Endothelial cell of umbilical vein (primary cell): Measurements from ENCODE around the gene USHBP1. TPM values are rescaled to one million over a fixed set of nuclear protein-coding genes. Genes with fewer than 3 reads are reported as not detected.

Experiments used
- BruUV-seq: library from RNA; stranded (reverse); fragments of 400-500 nt; replicated peaks from 2 replicates; lab custom pipeline; 2021; lab: Mats Ljungman, UMichigan
- CTCF ChIA-PET: fragments of 300-600, 350-600 bp; sonication (Branson Sonifier 250); formaldehyde crosslinking; loops from one replicate; lab custom pipeline; 2021; ENCODE audit warnings: antibody characterized with exemption, inconsistent platforms; lab: Charles Lee
- POLR2A ChIA-PET: fragments of 300-600, 350-600 bp; sonication (Branson Sonifier 250); formaldehyde crosslinking; loops from one replicate; lab custom pipeline; 2021; ENCODE audit warnings: antibody characterized with exemption, inconsistent platforms; lab: Charles Lee
- DNase-seq: peaks from one replicate; pipeline ENCODE4 v3.0.0-alpha.2; 2011; ENCODE audit warnings: low read depth, low spot score
- FAIRE-seq: peaks from 2 replicates; lab custom pipeline; 2011; peaks lifted over from hg19 to GRCh38; lab: Jason Lieb, UNC
- H2AFZ ChIP-seq: 2 replicates; pipeline ENCODE4 v1.6.0; 2012; ENCODE audit warnings: low read depth, low read length, control low read depth, inconsistent platforms
- H3K27ac ChIP-seq: 2 replicates; pipeline ENCODE4 v1.5.1; 2011; ENCODE audit warnings: low read depth, mild to moderate bottlenecking, control low read depth, low read length, moderate library complexity; ENCODE audit not compliant: insufficient read depth
- H3K27me3 ChIP-seq, 2 experiments: 2 replicates each; pipeline versions ENCODE4 v1.6.0 to v1.6.1; 2011; ENCODE audit warnings: low read length in 2 of 2, mixed read lengths in 1 of 2; ENCODE audit not compliant: control insufficient read depth in 2 of 2, insufficient read depth in 2 of 2
- H3K36me3 ChIP-seq, 2 experiments: 2 replicates in 1 of 2; 3 replicates in 1 of 2; pipeline ENCODE4 v1.5.1; 2011; ENCODE audit warnings: low read length in 2 of 2, mild to moderate bottlenecking in 1 of 2, moderate library complexity in 1 of 2; ENCODE audit not compliant: control insufficient read depth in 2 of 2, insufficient read depth in 2 of 2; ENCODE audit errors: extremely low read depth in 1 of 2
- H3K4me1 ChIP-seq: 3 replicates; pipeline ENCODE4 v1.5.1; 2011; ENCODE audit warnings: mild to moderate bottlenecking, low read length; ENCODE audit not compliant: control insufficient read depth, insufficient read depth; ENCODE audit errors: extremely low read depth
- H3K4me2 ChIP-seq: 2 replicates; pipeline ENCODE4 v1.6.1; 2011; ENCODE audit warnings: low read length, control low read depth, mixed read lengths; ENCODE audit not compliant: insufficient read depth
- H3K4me3 ChIP-seq, 3 experiments: fragments of 200-600 bp in 1 of 3; sonication (generic), shearing (Covaris generic) in 1 of 3; replicated peaks in 1 of 3; 2 replicates each; pipeline ENCODE4 v1.5.1; 2011 to 2016; ENCODE audit warnings: control low read depth in 3 of 3, low read length in 3 of 3, mild to moderate bottlenecking in 2 of 3, inconsistent platforms in 1 of 3, low read depth in 1 of 3, moderate library complexity in 1 of 3; ENCODE audit not compliant: insufficient read depth in 1 of 3
- H3K79me2 ChIP-seq: 2 replicates; pipeline ENCODE4 v1.6.0; 2012; ENCODE audit warnings: low read length, inconsistent platforms; ENCODE audit not compliant: control insufficient read depth, insufficient read depth
- H3K9ac ChIP-seq: replicated peaks from 2 replicates; pipeline ENCODE3; 2011; ENCODE audit warnings: low read length, control low read depth; ENCODE audit not compliant: insufficient read depth; ENCODE audit errors: extremely low read depth
- H3K9me1 ChIP-seq: replicated peaks from 3 replicates; pipeline ENCODE4 v1.6.0; 2011; ENCODE audit warnings: mild to moderate bottlenecking, low read length; ENCODE audit not compliant: control insufficient read depth, insufficient read depth; ENCODE audit errors: extremely low read depth
- H3K9me3 ChIP-seq: replicated peaks from 2 replicates; pipeline ENCODE4 v1.5.1; 2012; ENCODE audit warnings: low read length, inconsistent platforms; ENCODE audit not compliant: control insufficient read depth, insufficient read depth
- H4K20me1 ChIP-seq: replicated peaks from 2 replicates; pipeline ENCODE3; 2011; ENCODE audit warnings: mild to moderate bottlenecking, low read length; ENCODE audit not compliant: control insufficient read depth, insufficient read depth; ENCODE audit errors: extremely low read depth
- EZH2 ChIP-seq: IDR thresholded peaks from 2 replicates; pipeline ENCODE4 v1.6.1; 2012; ENCODE audit warnings: borderline replicate concordance, low read depth, mild to moderate bottlenecking, moderate library complexity, low read length, inconsistent platforms; ENCODE audit not compliant: severe bottlenecking
- FOS ChIP-seq: IDR thresholded peaks from 2 replicates; pipeline ENCODE4 v1.6.1; 2011; ENCODE audit warnings: mild to moderate bottlenecking, low read length, moderate library complexity, borderline replicate concordance; ENCODE audit not compliant: insufficient read depth
- GATA2 ChIP-seq: IDR thresholded peaks from 2 replicates; pipeline ENCODE4 v1.7.0; 2011; ENCODE audit warnings: low read depth, mild to moderate bottlenecking, moderate library complexity, mixed read lengths, low read length; ENCODE audit not compliant: insufficient read length, insufficient read depth
- JUN ChIP-seq: IDR thresholded peaks from 2 replicates; pipeline ENCODE4 v1.6.1; 2011; ENCODE audit warnings: borderline replicate concordance, low read depth; ENCODE audit not compliant: insufficient read length, insufficient read depth
- MYC ChIP-seq: IDR thresholded peaks from one replicate; pipeline ENCODE4 v1.6.1; 2011; ENCODE audit warnings: mild to moderate bottlenecking, low read depth, low read length
- POLR2A ChIP-seq: IDR thresholded peaks from 2 replicates; pipeline ENCODE4 v1.6.1; 2012; ENCODE audit warnings: low read depth, mild to moderate bottlenecking, control low read depth, low read length
- POLR2AphosphoS5 ChIP-seq: IDR thresholded peaks from 2 replicates; pipeline ENCODE4 v1.6.1; 2012; ENCODE audit warnings: low read depth, mild to moderate bottlenecking, control low read depth, low read length, moderate library complexity; ENCODE audit not compliant: insufficient read depth
- dilution Hi-C: fragments of 300-500 bp; cut with MboI; formaldehyde crosslinking; loops from one replicate; pipeline ENCODE4 v1.15.0; 2019; ENCODE audit warnings: low sequenced_read_pairs; ENCODE audit not compliant: extremely low pct_ligation_motif_present
- intact Hi-C: fragments of 100-400 bp; cut with micrococcal nuclease; formaldehyde crosslinking; loops from one replicate; pipeline ENCODE4 v1.10.0; 2022
- polyA plus RNA-seq, 4 experiments: library from polyadenylated mRNA; depleted of rRNA in 3 of 4; stranded (reverse) in 3 of 4; unstranded in 1 of 4; fragments of >200 nt; gene quantifications; 2 replicates each; pipeline versions ENCODE4 v1.2.1 to v1.2.3, GENCODE V29; 2011 to 2012; ENCODE audit warnings: missing spikeins in 1 of 4
- total RNA-seq: library from RNA; stranded (reverse); gene quantifications from 2 replicates; pipeline ENCODE4 v1.2.3, GENCODE V29; 2021
- TF ChIP-seq, protein P1 (sequence below): IDR thresholded peaks from 2 replicates; pipeline ENCODE4 v1.6.1; 2011; ENCODE audit not compliant: insufficient read depth, insufficient read length
- TF ChIP-seq, protein P2 (sequence below), 2 donors: IDR thresholded peaks; 1 replicate in 1 of 2; 2 replicates in 1 of 2; pipeline ENCODE4 v1.5.1; 2011; ENCODE audit warnings: low read length in 2 of 2, mild to moderate bottlenecking in 2 of 2, moderate library complexity in 2 of 2, control low read depth in 1 of 2, inconsistent platforms in 1 of 2, low read depth in 1 of 2; ENCODE audit not compliant: insufficient read depth in 1 of 2; ENCODE audit errors: extremely low read depth in 1 of 2

Gene USHBP1
- total and polyA plus RNA-seq, 2 donors (not counting 3 experiments of a cell fraction or from before 2014, with no cell fraction given): 14.8 to 20.4 TPM

DNA sequence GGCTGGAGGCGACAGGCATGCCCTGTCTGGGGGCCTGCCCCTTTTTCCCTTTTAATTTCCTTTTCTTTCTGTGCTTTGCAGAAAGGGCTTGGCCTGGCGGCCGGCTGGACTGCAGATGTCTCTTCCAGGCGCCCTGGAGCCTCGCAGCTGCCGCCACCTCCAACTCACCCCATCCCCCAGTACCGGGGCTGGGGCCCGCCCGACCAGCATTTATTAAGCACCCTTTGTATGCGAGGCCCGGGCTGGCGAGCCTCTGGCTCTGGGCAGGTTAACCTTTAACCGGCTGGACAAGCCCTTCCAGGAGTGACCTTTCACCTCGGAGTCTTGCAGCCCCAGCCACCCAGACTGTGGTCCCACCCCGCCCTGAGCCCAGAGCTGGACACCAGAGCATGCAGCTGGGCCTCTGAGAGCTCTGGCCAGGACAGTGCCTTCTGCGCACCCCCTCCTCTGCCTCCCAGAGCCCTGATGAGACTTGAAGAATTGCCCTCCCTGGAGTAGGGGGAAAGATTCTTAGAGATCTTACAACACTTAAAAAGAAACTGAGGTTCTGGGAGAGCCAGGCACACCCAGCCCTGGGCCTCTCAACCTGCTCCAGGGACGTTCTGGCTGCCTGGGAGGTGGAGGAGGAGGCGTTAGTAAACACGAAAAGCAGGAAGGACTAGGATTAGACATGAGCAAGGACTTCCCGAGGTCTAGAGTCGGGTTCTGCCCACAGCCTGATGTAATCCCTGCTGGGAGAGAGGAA is 17.7 kb downstream of the USHBP1 start:
- H4K20me1 ChIP-seq: no peaks in the 10 kb centered on the region
- H3K27me3 ChIP-seq: no peaks in the 10 kb centered on the region
- dilution Hi-C loops: no loop called here
- H2AFZ ChIP-seq: peak overlapping the region; percentile 91
- ChIA-PET CTCF (no interaction called here), POLR2A (no interaction called here)
- intact Hi-C loops: no loop called here
- H3K27ac ChIP-seq: peak overlapping the region; percentile 58
- H3K36me3 ChIP-seq: peaks cover 0 to 14% of the 10 kb centered on the region in 2 experiments
- FAIRE-seq: peak; percentile 61
- H3K9me1 ChIP-seq: no peaks in the 10 kb centered on the region
- peaks cover 28% of the 10 kb centered on the region for H3K4me1 ChIP-seq
- DNase-seq: no peak
- no peaks in the 10 kb centered on the region for H3K9me3 ChIP-seq
- H3K9ac ChIP-seq: peak overlapping the region; percentile 62
- peak overlapping the region in 2 of 3 experiments; percentile 39 to 49 for H3K4me3 ChIP-seq
- peak overlapping the region; percentile 70 for H3K4me2 ChIP-seq
- TF ChIP-seq POLR2A (no peak), JUN (no peak), MYC (no peak), GATA2 (no peak), EZH2 (no peak), POLR2AphosphoS5 (no peak), FOS (no peak)
- TF ChIP-seq, protein P1, sequence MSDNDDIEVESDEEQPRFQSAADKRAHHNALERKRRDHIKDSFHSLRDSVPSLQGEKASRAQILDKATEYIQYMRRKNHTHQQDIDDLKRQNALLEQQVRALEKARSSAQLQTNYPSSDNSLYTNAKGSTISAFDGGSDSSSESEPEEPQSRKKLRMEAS: no peak
- TF ChIP-seq, protein P2, sequence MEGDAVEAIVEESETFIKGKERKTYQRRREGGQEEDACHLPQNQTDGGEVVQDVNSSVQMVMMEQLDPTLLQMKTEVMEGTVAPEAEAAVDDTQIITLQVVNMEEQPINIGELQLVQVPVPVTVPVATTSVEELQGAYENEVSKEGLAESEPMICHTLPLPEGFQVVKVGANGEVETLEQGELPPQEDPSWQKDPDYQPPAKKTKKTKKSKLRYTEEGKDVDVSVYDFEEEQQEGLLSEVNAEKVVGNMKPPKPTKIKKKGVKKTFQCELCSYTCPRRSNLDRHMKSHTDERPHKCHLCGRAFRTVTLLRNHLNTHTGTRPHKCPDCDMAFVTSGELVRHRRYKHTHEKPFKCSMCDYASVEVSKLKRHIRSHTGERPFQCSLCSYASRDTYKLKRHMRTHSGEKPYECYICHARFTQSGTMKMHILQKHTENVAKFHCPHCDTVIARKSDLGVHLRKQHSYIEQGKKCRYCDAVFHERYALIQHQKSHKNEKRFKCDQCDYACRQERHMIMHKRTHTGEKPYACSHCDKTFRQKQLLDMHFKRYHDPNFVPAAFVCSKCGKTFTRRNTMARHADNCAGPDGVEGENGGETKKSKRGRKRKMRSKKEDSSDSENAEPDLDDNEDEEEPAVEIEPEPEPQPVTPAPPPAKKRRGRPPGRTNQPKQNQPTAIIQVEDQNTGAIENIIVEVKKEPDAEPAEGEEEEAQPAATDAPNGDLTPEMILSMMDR (IDR thresholded peaks at IDR 0.05; ENCODE audit: extremely low read depth in 1 of 2, insufficient read depth in 1 of 2, low read depth in 1 of 2, low read length in 2 of 2): no peak
- H3K79me2 ChIP-seq: peaks cover 27% of the 10 kb centered on the region
- BruUV-seq: no TSS peak
